ENCODE measurements around the gene KTN1. TPM values are rescaled to one million over a fixed set of nuclear protein-coding genes. Genes with fewer than 3 reads are reported as not detected.

The KTN1 gene
- total and polyA plus RNA-seq, 12 donors, result 161 to 293 (median 247) TPM

- WGBS, 2 donors, result 86 to 94% methylated on average over 3 of the region's 3 CpGs
- intact Hi-C loops (cut with DNase I), result no loop called here
- no peak for TF ChIP-seq CTCF (IDR thresholded peaks at IDR 0.05)
- Histone ChIP-seq H3K4me1 (peaks cover 0 to 9% (median 0%) of the 10 kb centered on the region in 9 donors), H3K9me3 (peaks cover 0 to under 1% (median 0%) of the 10 kb centered on the region in 11 donors), H3K27me3 (no peaks in the 10 kb centered on the region), H3K4me3 (no peak overlapping the region), H3K36me3 (no peaks in the 10 kb centered on the region), H3K27ac (no peak overlapping the region)
- ATAC-seq, result no peak
- DNase-seq, result no peak
Measured at GRCh38 chr14:55547650-55548315, 32.2 kb upstream of the KTN1 start.

DNA sequence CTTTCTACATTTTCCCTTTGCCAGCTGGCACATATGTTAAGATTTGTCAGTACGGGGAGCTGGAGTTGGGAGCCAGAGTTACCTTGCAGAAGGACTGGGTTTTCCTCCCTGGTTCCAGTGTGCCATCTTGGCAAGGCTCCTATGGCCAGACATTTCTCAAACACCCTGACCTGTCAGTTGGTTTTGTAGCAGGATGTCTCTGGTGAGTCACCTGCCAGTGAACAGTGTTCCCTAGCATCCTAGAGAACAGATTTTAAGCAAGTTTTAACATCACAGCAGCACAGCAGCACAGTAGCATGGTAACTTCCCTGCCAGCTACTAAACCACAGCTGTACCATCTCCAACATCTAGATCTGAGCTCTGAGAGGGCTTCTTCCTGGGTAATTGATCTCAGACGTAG lies 26.2 kb upstream of the KTN1 start:
- H3K36me3 ChIP-seq, result no peaks in the 10 kb centered on the region
- DNase-seq (no peak), ATAC-seq (no peak)
- intact Hi-C loops (cut with DNase I), result no loop called here
- no peaks in the 10 kb centered on the region for H3K27me3 ChIP-seq
- no peak overlapping the region for H3K4me3 ChIP-seq
- no peak for TF ChIP-seq CTCF (IDR thresholded peaks at IDR 0.05)
- WGBS, 2 donors, result 63 to 68% methylated on average over 2 of the region's 2 CpGs
- no peak overlapping the region for H3K27ac ChIP-seq
- peaks cover 0 to 9% (median 0%) of the 10 kb centered on the region in 9 donors for H3K4me1 ChIP-seq
- peaks cover 0 to 18% (median 6%) of the 10 kb centered on the region in 11 donors for H3K9me3 ChIP-seq

DNA sequence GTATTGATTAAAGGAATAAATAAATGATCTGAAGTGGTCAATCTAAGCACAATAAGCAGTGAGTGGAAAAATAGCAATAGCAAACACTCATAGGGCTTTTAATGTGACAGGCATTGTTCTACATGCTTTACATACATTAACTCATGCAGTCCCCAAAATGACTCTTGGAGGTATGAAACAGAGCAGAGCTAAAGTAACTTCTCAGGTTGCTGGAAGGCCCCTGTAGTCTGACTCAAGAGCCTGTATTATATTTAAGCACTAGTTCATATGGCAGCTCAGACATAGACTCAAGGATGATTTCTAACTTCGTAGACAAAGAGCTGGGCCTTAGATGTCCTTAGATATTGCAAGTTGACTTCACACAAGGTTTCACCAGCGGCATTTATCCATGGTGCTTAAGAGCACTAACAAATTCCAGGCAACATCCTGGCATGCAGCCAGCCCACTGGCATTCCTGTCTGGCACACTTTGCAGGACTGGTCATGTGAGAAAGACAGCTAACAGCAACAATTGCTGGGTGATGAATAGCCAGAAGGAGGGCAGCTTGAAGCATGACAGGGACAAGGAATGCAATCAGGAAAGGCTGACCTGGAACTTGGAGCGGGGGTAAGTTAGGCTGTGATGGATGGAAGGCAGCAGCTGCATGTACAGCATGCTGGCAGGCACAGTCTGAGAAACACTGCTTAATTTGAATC lies 22.9 kb upstream of the KTN1 start:
- Histone ChIP-seq H3K27ac (peak overlapping the region in 1 of 10 donors; percentile 18), H3K4me1 (peaks cover 0 to 9% (median 0%) of the 10 kb centered on the region in 9 donors), H3K9me3 (peaks cover 0 to 18% (median 6%) of the 10 kb centered on the region in 11 donors), H3K36me3 (no peaks in the 10 kb centered on the region), H3K27me3 (no peaks in the 10 kb centered on the region), H3K4me3 (no peak overlapping the region)
- 40 to 59% methylated on average over 3 of the region's 3 CpGs for WGBS, 2 donors
- intact Hi-C loops (cut with DNase I), result no loop called here
- ATAC-seq, result peak; percentile 81 to 99 (median 97)
- DNase-seq, result peak; percentile 77 to 83
- no peak for TF ChIP-seq CTCF (IDR thresholded peaks at IDR 0.05)

DNA sequence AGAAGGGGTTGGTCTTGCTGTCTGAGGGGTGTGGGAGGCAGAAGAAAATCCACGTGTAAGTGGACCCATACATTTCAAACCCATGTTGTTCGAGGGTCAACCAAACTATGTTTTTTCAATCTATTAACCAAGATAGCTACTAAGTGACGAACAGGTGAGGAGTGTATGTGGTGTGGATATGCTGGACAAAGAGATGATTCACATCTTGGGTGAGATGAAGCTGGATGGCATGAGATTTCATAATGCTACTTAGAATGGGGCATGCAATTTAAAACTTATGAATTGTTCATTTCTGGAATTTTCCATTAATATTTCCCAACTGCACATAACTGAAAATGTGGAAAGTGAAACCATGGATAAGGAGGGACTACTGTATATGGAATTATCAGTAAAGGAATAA lies 17.9 kb upstream of the KTN1 start:
- Histone ChIP-seq H3K36me3 (no peaks in the 10 kb centered on the region), H3K4me3 (no peak overlapping the region), H3K4me1 (peaks cover 0 to 9% (median 0%) of the 10 kb centered on the region in 9 donors), H3K9me3 (no peaks in the 10 kb centered on the region), H3K27me3 (no peaks in the 10 kb centered on the region), H3K27ac (no peak overlapping the region)
- no peak for TF ChIP-seq CTCF (IDR thresholded peaks at IDR 0.05)
- no peak for DNase-seq
- ATAC-seq, result no peak
- intact Hi-C loops (cut with DNase I), result no loop called here
- 82 to 86% methylated on average over 3 of the region's 3 CpGs for WGBS, 2 donors
